ENCODE results near the gene CACNA2D1. TPM values are rescaled to one million over a fixed set of nuclear protein-coding genes. Genes with fewer than 3 reads are reported as not detected.

CACNA2D1 gene
- total RNA-seq, 3 donors from 2014 or later (not counting 1 experiment from before 2014, with no cell fraction given): not detected

- H3K27me3 ChIP-seq (ENCODE audit: control insufficient read depth, insufficient read depth, low read length): no peaks in the 10 kb centered on the region
- Mint-ChIP-seq H3K9me3 (peaks cover 8 to 12% of the 10 kb centered on the region in 2 donors), H3K4me1 (no peaks in the 10 kb centered on the region), H3K27ac (no peak overlapping the region), H3K27me3 (ENCODE audit: low read depth in 2 of 2) (no peaks in the 10 kb centered on the region), H3K36me3 (no peaks in the 10 kb centered on the region), H3K4me3 (no peak overlapping the region)
- no peaks in the 10 kb centered on the region for H3K36me3 ChIP-seq (ENCODE audit: control insufficient read depth, insufficient read depth, low read length)
- no peaks in the 10 kb centered on the region for H3K9me3 ChIP-seq (ENCODE audit: control insufficient read depth, insufficient read depth, low read length)
- no peak overlapping the region for H3K27ac ChIP-seq (ENCODE audit: low read length)
- H3K4me1 ChIP-seq (ENCODE audit: control insufficient read depth, insufficient read depth, low read length): no peaks in the 10 kb centered on the region
- TF ChIP-seq CTCF (IDR thresholded peaks at IDR 0.05): no peak
- no peak for DNase-seq
- no peak overlapping the region for H3K4me3 ChIP-seq (ENCODE audit: low read length)
- WGBS (ENCODE audit: insufficient coverage): 85% methylated on average over 4 of the region's 4 CpGs
- no peak for ATAC-seq
- intact Hi-C loops (cut with micrococcal nuclease): no loop called here
Observed at GRCh38 chr7:81957517-81957916, 486.1 kb downstream of the CACNA2D1 start.

GRCh38 chr7:81956520-81956919 is 487.1 kb downstream of the CACNA2D1 start:
- Histone ChIP-seq H3K9me3 (ENCODE audit: control insufficient read depth, insufficient read depth, low read length) (no peaks in the 10 kb centered on the region), H3K4me1 (ENCODE audit: control insufficient read depth, insufficient read depth, low read length) (no peaks in the 10 kb centered on the region), H3K27me3 (ENCODE audit: control insufficient read depth, insufficient read depth, low read length) (no peaks in the 10 kb centered on the region), H3K27ac (ENCODE audit: low read length) (no peak overlapping the region), H3K36me3 (ENCODE audit: control insufficient read depth, insufficient read depth, low read length) (no peaks in the 10 kb centered on the region), H3K4me3 (ENCODE audit: low read length) (no peak overlapping the region)
- ATAC-seq (no peak), DNase-seq (no peak)
- Mint-ChIP-seq H3K4me3 (no peak overlapping the region), H3K27me3 (ENCODE audit: low read depth in 2 of 2) (no peaks in the 10 kb centered on the region), H3K27ac (no peak overlapping the region), H3K4me1 (no peaks in the 10 kb centered on the region), H3K9me3 (peaks cover 9 to 13% of the 10 kb centered on the region in 2 donors), H3K36me3 (no peaks in the 10 kb centered on the region)
- TF ChIP-seq CTCF (IDR thresholded peaks at IDR 0.05): no peak
- intact Hi-C loops (cut with micrococcal nuclease): no loop called here
- WGBS (ENCODE audit: insufficient coverage): 30% methylated on average over 4 of the region's 4 CpGs

- no peak overlapping the region for H3K4me3 Mint-ChIP-seq
- peaks cover 5 to 11% of the 10 kb centered on the region in 2 donors for H3K9me3 Mint-ChIP-seq
Observed at GRCh38 chr7:81949306-81949705, 494.3 kb downstream of the CACNA2D1 start.

More at GRCh38 chr7:81949306-81949705, 494.3 kb downstream of the CACNA2D1 start:
- H3K4me1 Mint-ChIP-seq: no peaks in the 10 kb centered on the region
- H3K27me3 ChIP-seq (ENCODE audit: control insufficient read depth, insufficient read depth, low read length): no peaks in the 10 kb centered on the region
- intact Hi-C loops (cut with micrococcal nuclease): no loop called here
- TF ChIP-seq CTCF (IDR thresholded peaks at IDR 0.05): no peak
- H3K4me1 ChIP-seq (ENCODE audit: control insufficient read depth, insufficient read depth, low read length): no peaks in the 10 kb centered on the region
- peaks cover 3% of the 10 kb centered on the region for H3K9me3 ChIP-seq (ENCODE audit: control insufficient read depth, insufficient read depth, low read length)
- H3K4me3 ChIP-seq (ENCODE audit: low read length): no peak overlapping the region
- no peaks in the 10 kb centered on the region for H3K27me3 Mint-ChIP-seq (ENCODE audit: low read depth in 2 of 2)
- ATAC-seq (no peak), DNase-seq (no peak)
- H3K27ac ChIP-seq (ENCODE audit: low read length): no peak overlapping the region
- H3K27ac Mint-ChIP-seq: no peak overlapping the region
- no peaks in the 10 kb centered on the region for H3K36me3 ChIP-seq (ENCODE audit: control insufficient read depth, insufficient read depth, low read length)
- H3K36me3 Mint-ChIP-seq: no peaks in the 10 kb centered on the region
